Left lung (tissue), 10 donors: ENCODE measurements around the gene FHIT. TPM values are rescaled to one million over a fixed set of nuclear protein-coding genes. Genes with fewer than 3 reads are reported as not detected.
"Not testable (repeated sequence)": the region's sequence is repeated elsewhere in the genome, so short reads cannot be mapped to it uniquely, and the experiment has no call there.

Experiments
- ATAC-seq: fragments of 200-7000 bp; cut with Tn5 transposase; one replicate; pipeline ENCODE4 v1.9.1; 2020; ENCODE audit warnings: moderate library complexity
- DNase-seq, 4 donors: peaks; one replicate each; pipeline ENCODE4 v3.0.0-alpha.2; 2013 to 2020
- H3K27ac ChIP-seq, 2 donors: fragments of 200-600 bp; sonication (generic) in 1 of 2; one replicate each; pipeline versions ENCODE4 v1.5.0 to v1.8.0; 2020 to 2021
- H3K27me3 ChIP-seq, 2 donors: fragments of 200-600 bp; sonication (generic) in 1 of 2; one replicate each; pipeline versions ENCODE4 v1.5.0 to v1.8.0; 2020 to 2021
- H3K36me3 ChIP-seq, 2 donors: fragments of 200-600 bp; sonication (generic) in 1 of 2; one replicate each; pipeline versions ENCODE4 v1.5.0 to v1.8.0; 2020 to 2021
- H3K4me1 ChIP-seq, 2 donors: fragments of 200-600 bp; one replicate each; pipeline ENCODE4 v1.8.0; 2021
- H3K4me3 ChIP-seq, 2 donors: fragments of 200-600 bp; sonication (generic) in 1 of 2; one replicate each; pipeline versions ENCODE4 v1.5.0 to v1.8.0; 2020 to 2021; ENCODE audit warnings: mild to moderate bottlenecking in 1 of 2
- H3K9me3 ChIP-seq, 2 donors: fragments of 200-600 bp; sonication (generic) in 1 of 2; one replicate each; pipeline versions ENCODE4 v1.5.0 to v1.8.0; 2020 to 2021
- CTCF ChIP-seq, 2 donors: fragments of 200-600 bp; sonication (generic) in 1 of 2; IDR thresholded peaks; one replicate each; pipeline versions ENCODE4 v1.5.0 to v1.8.0; 2021; ENCODE audit warnings: antibody characterized with exemption in 2 of 2
- intact Hi-C, 2 donors: fragments of 100-400 bp; cut with DNase I; formaldehyde crosslinking; loops; one replicate each; pipeline versions ENCODE4 v1.11.2 to v1.14.2; 2022
- polyA plus RNA-seq, 6 donors: library from polyadenylated mRNA; unstranded; fragments of 120-200 nt; gene quantifications; one replicate each; pipeline ENCODE4 v1.2.1, GENCODE V29; 2013; ENCODE audit not compliant: insufficient read length in 6 of 6
- total RNA-seq, 2 donors: library from RNA; stranded (reverse); fragmentation: NEBNext Ultra II Directional; extraction: Animal tissue kit (Norgen Biotek cat#: 25700); gene quantifications; one replicate each; pipeline ENCODE4 v1.2.1, GENCODE V29; 2021
- donor health status: DM: no; HTN: yes; CAD: no.
- donor health status: DM: no; HTN: no; CAD: no.

The FHIT gene
- total and polyA plus RNA-seq, 8 donors = 8.5 to 16.3 (median 9.7) TPM

- ATAC-seq = no peak
- Histone ChIP-seq H3K4me3 (no peak overlapping the region), H3K27ac (no peak overlapping the region), H3K27me3 (no peaks in the 10 kb centered on the region), H3K9me3 (no peaks in the 10 kb centered on the region), H3K4me1 (no peaks in the 10 kb centered on the region), H3K36me3 (no peaks in the 10 kb centered on the region)
- TF ChIP-seq CTCF (IDR thresholded peaks at IDR 0.05) = no peak
- no peak for DNase-seq
- intact Hi-C loops = no loop called here
These were observed 1314.8 kb downstream of the FHIT start for GRCh38 chr3:59936472-59936871.

GRCh38 chr3:59935025-59935424, 1316.2 kb downstream of the FHIT start:
- Histone ChIP-seq H3K27ac (no peak overlapping the region), H3K4me1 (no peaks in the 10 kb centered on the region), H3K9me3 (no peaks in the 10 kb centered on the region), H3K27me3 (no peaks in the 10 kb centered on the region), H3K36me3 (no peaks in the 10 kb centered on the region), H3K4me3 (no peak overlapping the region)
- no peak for DNase-seq
- no peak for ATAC-seq
- no peak for TF ChIP-seq CTCF (IDR thresholded peaks at IDR 0.05)
- intact Hi-C loops = no loop called here

- DNase-seq, H3K4me3 ChIP-seq, H3K27me3 ChIP-seq, intact Hi-C loops, H3K4me1 ChIP-seq, H3K9me3 ChIP-seq, ATAC-seq, H3K27ac ChIP-seq, H3K36me3 ChIP-seq: not testable (repeated sequence)
These were observed 1316.7 kb downstream of the FHIT start for GRCh38 chr3:59934560-59934959.

- Histone ChIP-seq H3K9me3 (no peaks in the 10 kb centered on the region), H3K27me3 (no peaks in the 10 kb centered on the region), H3K4me1 (no peaks in the 10 kb centered on the region), H3K4me3 (no peak overlapping the region), H3K36me3 (no peaks in the 10 kb centered on the region), H3K27ac (no peak overlapping the region)
- no peak for DNase-seq
- ATAC-seq = no peak
- no peak for TF ChIP-seq CTCF (IDR thresholded peaks at IDR 0.05)
- intact Hi-C loops = no loop called here
These were observed 1321.1 kb downstream of the FHIT start for GRCh38 chr3:59930170-59930569.

GRCh38 chr3:59927056-59927455, 1324.2 kb downstream of the FHIT start:
- no peak for DNase-seq
- Histone ChIP-seq H3K27me3 (no peaks in the 10 kb centered on the region), H3K27ac (no peak overlapping the region), H3K9me3 (no peaks in the 10 kb centered on the region), H3K36me3 (no peaks in the 10 kb centered on the region), H3K4me3 (no peak overlapping the region), H3K4me1 (no peaks in the 10 kb centered on the region)
- no peak for ATAC-seq
- intact Hi-C loops = no loop called here
- no peak for TF ChIP-seq CTCF (IDR thresholded peaks at IDR 0.05)

- no peaks in the 10 kb centered on the region for H3K36me3 ChIP-seq
- no peak overlapping the region for H3K4me3 ChIP-seq
- no peak overlapping the region for H3K27ac ChIP-seq
- no peaks in the 10 kb centered on the region for H3K4me1 ChIP-seq
- no peaks in the 10 kb centered on the region for H3K9me3 ChIP-seq
- no peak for DNase-seq
- ATAC-seq = no peak
- H3K27me3 ChIP-seq = no peaks in the 10 kb centered on the region
- no peak for TF ChIP-seq CTCF (IDR thresholded peaks at IDR 0.05)
- intact Hi-C loops = no loop called here
These were observed 1325.3 kb downstream of the FHIT start for GRCh38 chr3:59925946-59926345.
